ENCODE results near the gene NIF3L1.
A peak's percentile ranks its signal among the peaks of the same experiment; 100 is the strongest.

GRCh38 chr2:200888704-200889625 is at the start of gene NIF3L1, which contains the start of gene PPIL3:
- peak in 2 of 6 experiments; percentile 11 to 12 for TF ChIP-seq CTCF (IDR thresholded peaks at IDR 0.05)
- no peak for TF ChIP-seq POLR2A (IDR thresholded peaks at IDR 0.05)
